H1 (cell line): ENCODE data around the gene MYO7B. TPM values are rescaled to one million over a fixed set of nuclear protein-coding genes. Genes with fewer than 3 reads are reported as not detected.

Source experiments
- CTCF ChIA-PET: fragments of 300-600 bp; sonication (Branson Sonifier 250); formaldehyde crosslinking; loops from one replicate; lab custom pipeline; 2021; ENCODE audit not compliant: partially characterized antibody; lab: Charles Lee
- POLR2A ChIA-PET: fragments of 300-600 bp; sonication (Branson Sonifier 250); formaldehyde crosslinking; loops from one replicate; lab custom pipeline; 2021; ENCODE audit warnings: inconsistent platforms; ENCODE audit not compliant: partially characterized antibody; lab: Charles Lee
- DNase-seq, 2 experiments: peaks; one replicate each; pipeline versions ENCODE4 v3.0.0 to v3.0.0-alpha.2; 2010 to 2022; ENCODE audit warnings: low spot score in 2 of 2, low read depth in 1 of 2, mixed read lengths in 1 of 2
- FAIRE-seq: peaks from 2 replicates; lab custom pipeline; 2011; peaks lifted over from hg19 to GRCh38; lab: Jason Lieb, UNC
- H2AFZ ChIP-seq: 2 replicates; pipeline ENCODE4 v1.8.1; 2012; ENCODE audit warnings: low read length, inconsistent platforms
- H2AK5ac ChIP-seq: 2 replicates; pipeline ENCODE4 v1.6.1; 2013; ENCODE audit warnings: low read depth, low read length
- H2BK120ac ChIP-seq: replicated peaks from 2 replicates; pipeline ENCODE3; 2013; ENCODE audit warnings: low read depth, low read length, inconsistent platforms
- H2BK12ac ChIP-seq: 2 replicates; pipeline ENCODE4 v1.6.1; 2013; ENCODE audit warnings: low read depth, low read length
- H2BK15ac ChIP-seq: 2 replicates; pipeline ENCODE4 v1.6.1; 2013; ENCODE audit warnings: low read length
- H2BK20ac ChIP-seq: 2 replicates; pipeline ENCODE4 v1.6.1; 2013; ENCODE audit warnings: low read length
- H2BK5ac ChIP-seq: 2 replicates; pipeline ENCODE4 v1.6.1; 2013; ENCODE audit warnings: low read depth, low read length
- H3K14ac ChIP-seq: 2 replicates; pipeline ENCODE4 v1.6.1; 2013; ENCODE audit warnings: inconsistent platforms; ENCODE audit not compliant: insufficient read length
- H3K18ac ChIP-seq: 2 replicates; pipeline ENCODE4 v1.6.1; 2013; ENCODE audit warnings: low read length; ENCODE audit errors: extremely low read depth
- H3K23ac ChIP-seq: 2 replicates; pipeline ENCODE4 v1.6.1; 2013; ENCODE audit warnings: inconsistent platforms; ENCODE audit not compliant: insufficient read length
- H3K23me2 ChIP-seq: 2 replicates; pipeline ENCODE4 v1.6.1; 2013; ENCODE audit warnings: low read depth, low read length
- H3K27ac ChIP-seq: 2 replicates; pipeline ENCODE4 v1.6.1; 2011; ENCODE audit warnings: low read depth, low read length, inconsistent platforms
- H3K27me3 ChIP-seq, 4 experiments: replicated peaks in 1 of 4; 1 replicate in 1 of 4; 2 replicates in 3 of 4; pipeline versions ENCODE4 v1.6.1 to v1.8.1; 2011 to 2013; ENCODE audit warnings: low read length in 3 of 4, mild to moderate bottlenecking in 3 of 4, inconsistent platforms in 2 of 4, mixed read lengths in 2 of 4, moderate library complexity in 1 of 4; ENCODE audit not compliant: control insufficient read depth in 3 of 4, insufficient read depth in 3 of 4; ENCODE audit errors: extremely low read depth in 1 of 4
- H3K36me3 ChIP-seq, 4 experiments: 2 replicates each; pipeline versions ENCODE4 v1.6.1 to v1.8.1; 2011 to 2013; ENCODE audit warnings: mild to moderate bottlenecking in 4 of 4, low read length in 3 of 4, moderate library complexity in 2 of 4, control low read depth in 1 of 4, inconsistent platforms in 1 of 4; ENCODE audit not compliant: insufficient read depth in 4 of 4, control insufficient read depth in 2 of 4
- H3K4ac ChIP-seq: replicated peaks from 2 replicates; pipeline ENCODE3; 2013; ENCODE audit warnings: low read length, low read depth, mixed read lengths, inconsistent platforms; ENCODE audit not compliant: insufficient read length
- H3K4me1 ChIP-seq, 4 experiments: replicated peaks in 1 of 4; 1 replicate in 1 of 4; 2 replicates in 3 of 4; pipeline versions ENCODE4 v1.6.1 to v1.8.1; 2011 to 2013; ENCODE audit warnings: low read length in 3 of 4, inconsistent platforms in 2 of 4, mixed read lengths in 1 of 4; ENCODE audit not compliant: insufficient read depth in 4 of 4, control insufficient read depth in 3 of 4
- H3K4me2 ChIP-seq, 2 experiments: 2 replicates each; pipeline versions ENCODE4 v1.6.1 to v1.8.1; 2011 to 2013; ENCODE audit warnings: low read depth in 2 of 2, low read length in 2 of 2, control low read depth in 1 of 2, inconsistent platforms in 1 of 2, mild to moderate bottlenecking in 1 of 2; ENCODE audit not compliant: insufficient read depth in 1 of 2
- H3K4me3 ChIP-seq, 4 experiments: fragments of 200-600, 300-600 bp in 1 of 4; sonication (generic), shearing (Covaris generic), sonication (Bioruptor Twin) in 1 of 4; 2 replicates each; pipeline versions ENCODE4 v1.5.1 to v1.8.1; 2011 to 2016; ENCODE audit warnings: low read length in 4 of 4, low read depth in 3 of 4, control low read depth in 2 of 4, inconsistent platforms in 2 of 4, mild to moderate bottlenecking in 2 of 4, mixed read lengths in 1 of 4, moderate library complexity in 1 of 4; ENCODE audit not compliant: insufficient read depth in 2 of 4; ENCODE audit errors: extremely low read depth in 1 of 4
- H3K56ac ChIP-seq: replicated peaks from 2 replicates; pipeline ENCODE3; 2013; ENCODE audit warnings: low read depth, mild to moderate bottlenecking, mixed read lengths, low read length, inconsistent platforms; ENCODE audit not compliant: insufficient read length
- H3K79me1 ChIP-seq: 2 replicates; pipeline ENCODE4 v1.6.1; 2013; ENCODE audit warnings: low read depth, low read length, control low read depth
- H3K79me2 ChIP-seq, 2 experiments: 2 replicates each; pipeline versions ENCODE4 v1.6.1 to v1.8.1; 2012 to 2013; ENCODE audit warnings: low read length in 2 of 2, mild to moderate bottlenecking in 2 of 2, inconsistent platforms in 1 of 2; ENCODE audit not compliant: insufficient read depth in 2 of 2, control insufficient read depth in 1 of 2
- H3K9ac ChIP-seq, 4 experiments: replicated peaks in 1 of 4; 1 replicate in 1 of 4; 2 replicates in 3 of 4; pipeline versions ENCODE4 v1.6.1 to v1.8.1; 2011 to 2013; ENCODE audit warnings: low read depth in 3 of 4, low read length in 3 of 4, control low read depth in 2 of 4, mild to moderate bottlenecking in 2 of 4, moderate library complexity in 2 of 4, inconsistent platforms in 1 of 4; ENCODE audit errors: extremely low read depth in 1 of 4
- H3K9me3 ChIP-seq, 2 experiments: 2 replicates each; pipeline versions ENCODE4 v1.6.1 to v1.8.1; 2012 to 2013; ENCODE audit warnings: mild to moderate bottlenecking in 2 of 2, moderate library complexity in 2 of 2, control low read depth in 1 of 2, inconsistent platforms in 1 of 2, low read depth in 1 of 2, low read length in 1 of 2, mixed read lengths in 1 of 2; ENCODE audit not compliant: insufficient read depth in 2 of 2
- H4K20me1 ChIP-seq, 2 experiments: replicated peaks in 1 of 2; 2 replicates each; pipeline versions ENCODE3 to v1.8.1; 2011 to 2013; ENCODE audit warnings: inconsistent platforms in 2 of 2, low read length in 2 of 2, mild to moderate bottlenecking in 1 of 2; ENCODE audit not compliant: insufficient read depth in 2 of 2, control insufficient read depth in 1 of 2
- H4K5ac ChIP-seq: 2 replicates; pipeline ENCODE4 v1.6.1; 2013; ENCODE audit warnings: low read length, low read depth, mixed read lengths, inconsistent platforms; ENCODE audit not compliant: insufficient read length
- H4K8ac ChIP-seq: 2 replicates; pipeline ENCODE4 v1.8.0; 2013; ENCODE audit warnings: mild to moderate bottlenecking, moderate library complexity, low read length, inconsistent platforms; ENCODE audit not compliant: insufficient read depth; ENCODE audit errors: extremely low read depth
- H4K91ac ChIP-seq: replicated peaks from 2 replicates; pipeline ENCODE3; 2013; ENCODE audit warnings: low read length, mixed read lengths, inconsistent platforms; ENCODE audit not compliant: insufficient read length
- CBX5 ChIP-seq: fragments of 300-800, 300-1000 bp; sonication (generic); IDR thresholded peaks from 2 replicates; pipeline ENCODE4 v1.7.1; 2016; ENCODE audit warnings: antibody characterized with exemption, low read length, low read depth
- CBX8 ChIP-seq: fragments of 300-800, 300-1000 bp; sonication (generic); IDR thresholded peaks from 2 replicates; pipeline ENCODE4 v1.7.1; 2016; ENCODE audit warnings: low read depth, low read length, borderline replicate concordance
- POLR2AphosphoS5 ChIP-seq: IDR thresholded peaks from 2 replicates; pipeline ENCODE4 v1.6.1; 2011; ENCODE audit warnings: low read depth, low read length
- RFX5 ChIP-seq: IDR thresholded peaks from 2 replicates; pipeline ENCODE4 v1.6.1; 2011; ENCODE audit warnings: low read depth, low read length, improper control_type of control experiment, borderline replicate concordance
- SAP30 ChIP-seq: fragments of 300-600 bp; sonication (generic); IDR thresholded peaks from 2 replicates; pipeline ENCODE4 v1.7.1; 2012; ENCODE audit warnings: low read length, moderate library complexity, mild to moderate bottlenecking, inconsistent platforms; ENCODE audit not compliant: insufficient read depth, insufficient replicate concordance
- TEAD4 ChIP-seq: IDR thresholded peaks from 2 replicates; pipeline ENCODE4 v1.6.1; 2012; ENCODE audit warnings: low read depth, low read length, inconsistent platforms, mixed read lengths
- WGBS, 2 experiments: shearing (Covaris generic) in 1 of 2; methylation state at CpG; one replicate each; pipeline versions ENCODE4 v1.1.6 to v1.1.7; 2013 to 2015; ENCODE audit warnings: low lambda C conversion rate in 2 of 2, mixed read lengths in 2 of 2, inconsistent platforms in 1 of 2, low coverage in 1 of 2, missing lambda C conversion rate in 1 of 2; ENCODE audit not compliant: insufficient replicate concordance in 2 of 2, insufficient coverage in 1 of 2, insufficient read length in 1 of 2; ENCODE audit errors: extremely low coverage in 1 of 2, missing lambda C conversion rate in 1 of 2; 5-methylcytosine and 5-hydroxymethylcytosine counted together
- polyA plus RNA-seq, 7 experiments: library from polyadenylated mRNA; depleted of rRNA in 3 of 7; stranded (reverse) in 5 of 7; unstranded in 2 of 7; fragments of >200 nt in 5 of 7; fragments of 200-250 nt in 2 of 7; gene quantifications; 1 replicate in 5 of 7; 2 replicates in 1 of 7; 4 replicates in 1 of 7; pipeline versions ENCODE4 v1.2.1 to v1.2.3, GENCODE V29; 2011 to 2013; ENCODE audit warnings: missing spikeins in 2 of 7, mixed read lengths in 2 of 7
- total RNA-seq: library from RNA; stranded (reverse); fragmentation: NEBNext Ultra II Directional; extraction: Animal tissue kit (Norgen Biotek cat#: 25700); gene quantifications from 2 replicates; pipeline ENCODE4 v1.2.1, GENCODE V29; 2021
- TF ChIP-seq, protein P1 (sequence below): IDR thresholded peaks from 2 replicates; pipeline ENCODE4 v1.6.1; 2012; ENCODE audit warnings: low read length, inconsistent platforms
- TF ChIP-seq, protein P2 (sequence below): IDR thresholded peaks from 2 replicates; pipeline ENCODE4 v1.6.1; 2012; ENCODE audit warnings: inconsistent platforms

MYO7B gene
- total and polyA plus RNA-seq, 2 of the 8 experiments (the other 6 are each of a cell fraction or from before 2014, with no cell fraction given), result not detected

DNA sequence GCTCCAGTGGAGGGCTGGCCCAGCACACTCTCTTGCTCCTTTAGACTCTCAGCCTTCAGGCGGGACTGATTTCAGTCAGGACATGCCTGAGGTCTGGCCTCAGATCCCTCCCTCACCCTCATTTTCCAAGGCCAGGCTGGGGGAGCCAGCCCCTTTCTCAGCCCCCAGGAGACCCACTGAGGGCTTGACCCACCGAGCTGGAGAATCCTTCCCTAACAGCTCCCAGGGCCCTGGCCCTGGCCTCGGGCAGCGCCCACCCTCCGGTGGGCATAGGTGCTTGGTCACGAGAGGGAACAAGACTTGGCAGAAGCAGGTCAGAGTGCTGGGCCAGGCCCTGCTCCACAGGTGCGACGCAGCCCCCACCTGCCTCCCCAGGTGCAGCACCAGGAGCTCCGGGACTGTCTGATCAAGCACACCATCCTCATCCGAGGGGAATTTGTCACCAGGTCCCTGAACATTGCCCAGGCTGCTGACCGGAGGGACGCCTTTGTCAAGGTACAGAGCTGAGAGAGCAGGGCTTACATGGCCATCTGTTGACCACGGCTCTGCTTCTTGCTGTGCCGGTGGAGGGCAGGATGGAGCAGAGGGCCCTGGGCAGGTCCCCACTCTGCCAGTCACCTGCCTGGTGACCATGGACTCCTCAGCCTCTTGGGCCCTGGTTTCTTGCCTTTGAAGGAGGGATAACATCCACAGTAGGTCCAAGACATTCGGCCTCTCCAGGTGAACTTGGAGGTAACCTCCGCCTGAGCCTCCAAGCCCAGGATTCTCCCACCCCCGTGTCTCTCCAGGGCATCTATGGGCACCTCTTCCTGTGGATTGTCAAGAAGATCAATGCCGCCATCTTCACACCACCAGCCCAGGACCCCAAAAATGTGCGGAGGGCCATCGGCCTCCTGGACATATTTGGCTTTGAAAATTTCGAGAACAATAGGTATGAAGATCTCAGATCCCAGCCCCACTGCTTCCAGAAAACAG, 46.3 kb downstream of the MYO7B start:
- no peak overlapping the region for H3K27ac ChIP-seq
- no peak overlapping the region for H2BK12ac ChIP-seq
- no peak overlapping the region for H3K56ac ChIP-seq
- FAIRE-seq, result no peak
- no peak overlapping the region for H4K91ac ChIP-seq
- 91% methylated on average over 21 of the region's 21 CpGs; no CpG with 5 or more reads in 1 of the 2 experiments for WGBS, 2 experiments
- no peak overlapping the region for H3K4me2 ChIP-seq
- no peak overlapping the region for H3K4ac ChIP-seq
- ChIA-PET CTCF (interaction anchor here (0.5 to 3.4 kb wide), 4 partner anchors 9 to 328 kb away, joined by 3 to 30 read pairs (median 9); no protein-coding TSS in a partner anchor), POLR2A (interaction anchor here (1.6 kb wide), 1 partner anchor 9 kb away, joined by 5 read pairs; no protein-coding TSS in a partner anchor)
- H2AK5ac ChIP-seq, result no peak overlapping the region
- no peak overlapping the region for H2BK5ac ChIP-seq
- H3K4me1 ChIP-seq, result peaks cover 0 to 8% (median 0%) of the 10 kb centered on the region in 4 experiments; a peak in 1 of 7 replicates
- no peak overlapping the region for H2BK20ac ChIP-seq
- no peaks in the 10 kb centered on the region for H3K23me2 ChIP-seq
- H3K14ac ChIP-seq, result no peak overlapping the region
- no peak overlapping the region for H2BK15ac ChIP-seq
- no peak overlapping the region for H3K23ac ChIP-seq
- H3K79me2 ChIP-seq, result no peaks in the 10 kb centered on the region
- H4K20me1 ChIP-seq, result no peaks in the 10 kb centered on the region
- no peaks in the 10 kb centered on the region for H3K9me3 ChIP-seq
- DNase-seq, result peak in 1 of 2 experiments; percentile 33
- H3K18ac ChIP-seq, result no peak overlapping the region; the same call in 1 of the 2 replicates
- no peak overlapping the region; a peak in 1 of 7 replicates for H3K9ac ChIP-seq
- H3K27me3 ChIP-seq, result no peaks in the 10 kb centered on the region; a peak in 1 of 7 replicates
- no peak overlapping the region for H4K5ac ChIP-seq
- no peak overlapping the region for H4K8ac ChIP-seq
- H2AFZ ChIP-seq, result no peak overlapping the region
- no peak overlapping the region for H2BK120ac ChIP-seq
- H3K79me1 ChIP-seq, result no peaks in the 10 kb centered on the region
- H3K4me3 ChIP-seq, result no peak overlapping the region
- no peaks in the 10 kb centered on the region for H3K36me3 ChIP-seq
- TF ChIP-seq RFX5 (no peak), CBX5 (no peak), POLR2AphosphoS5 (no peak), SAP30 (no peak), TEAD4 (no peak), CBX8 (no peak)
- TF ChIP-seq, protein P1, sequence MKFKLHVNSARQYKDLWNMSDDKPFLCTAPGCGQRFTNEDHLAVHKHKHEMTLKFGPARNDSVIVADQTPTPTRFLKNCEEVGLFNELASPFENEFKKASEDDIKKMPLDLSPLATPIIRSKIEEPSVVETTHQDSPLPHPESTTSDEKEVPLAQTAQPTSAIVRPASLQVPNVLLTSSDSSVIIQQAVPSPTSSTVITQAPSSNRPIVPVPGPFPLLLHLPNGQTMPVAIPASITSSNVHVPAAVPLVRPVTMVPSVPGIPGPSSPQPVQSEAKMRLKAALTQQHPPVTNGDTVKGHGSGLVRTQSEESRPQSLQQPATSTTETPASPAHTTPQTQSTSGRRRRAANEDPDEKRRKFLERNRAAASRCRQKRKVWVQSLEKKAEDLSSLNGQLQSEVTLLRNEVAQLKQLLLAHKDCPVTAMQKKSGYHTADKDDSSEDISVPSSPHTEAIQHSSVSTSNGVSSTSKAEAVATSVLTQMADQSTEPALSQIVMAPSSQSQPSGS, result no peak
- TF ChIP-seq, protein P2, sequence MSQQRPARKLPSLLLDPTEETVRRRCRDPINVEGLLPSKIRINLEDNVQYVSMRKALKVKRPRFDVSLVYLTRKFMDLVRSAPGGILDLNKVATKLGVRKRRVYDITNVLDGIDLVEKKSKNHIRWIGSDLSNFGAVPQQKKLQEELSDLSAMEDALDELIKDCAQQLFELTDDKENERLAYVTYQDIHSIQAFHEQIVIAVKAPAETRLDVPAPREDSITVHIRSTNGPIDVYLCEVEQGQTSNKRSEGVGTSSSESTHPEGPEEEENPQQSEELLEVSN, result no peak
